Skin epidermis (tissue), 12 donors: ENCODE measurements around the gene PHF12.
A peak's percentile ranks its signal among the peaks of the same experiment; 100 is the strongest.

ENCODE experiments used
- H3K27ac ChIP-seq, 21 experiments: fragments of 200-600 bp; sonication (generic) in 11 of 21; one replicate each; pipeline ENCODE4 v1.5.0; 2020; ENCODE audit warnings: mild to moderate bottlenecking in 3 of 21, inconsistent platforms in 2 of 21, moderate library complexity in 2 of 21
- H3K4me3 ChIP-seq, 7 experiments: fragments of 200-600 bp; sonication (generic) in 2 of 7; one replicate each; pipeline ENCODE4 v1.5.0; 2020; ENCODE audit warnings: inconsistent platforms in 2 of 7, mild to moderate bottlenecking in 2 of 7, moderate library complexity in 1 of 7

The PHF12 gene

DNA sequence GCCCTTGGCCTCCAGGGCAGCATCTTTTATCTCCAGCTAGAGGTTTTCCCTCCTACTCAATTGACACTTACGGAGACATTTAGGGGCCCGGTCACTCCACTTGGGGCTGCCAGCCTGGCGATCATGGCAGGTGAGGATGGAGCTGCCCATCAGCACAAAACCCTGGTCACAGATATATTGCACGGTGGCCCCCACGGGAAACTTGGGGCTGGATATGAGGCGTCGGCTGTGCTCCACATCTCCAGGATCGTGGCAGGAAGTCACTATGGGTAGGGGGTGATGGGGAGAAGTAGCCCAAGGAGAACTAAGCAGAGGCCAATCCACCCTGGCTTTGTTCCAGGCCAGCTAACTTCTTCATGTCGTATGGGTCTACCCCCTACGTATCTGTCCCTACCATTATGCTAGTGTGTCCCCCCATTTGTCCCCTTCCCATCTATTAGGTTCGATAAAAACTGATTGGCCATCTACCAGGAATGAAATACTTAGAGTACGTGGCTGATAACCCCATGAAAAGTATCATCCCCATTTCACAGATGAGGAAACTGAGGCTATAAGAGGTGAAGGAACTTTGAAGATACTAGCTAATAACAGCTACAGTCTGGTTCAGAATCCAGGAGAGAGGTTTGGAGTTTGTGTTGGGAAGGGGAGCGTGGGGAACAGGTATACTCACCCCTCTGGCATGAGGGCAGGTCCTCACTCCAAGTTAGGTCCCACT is 6.1 kb upstream of the PHF12 start:
- Histone ChIP-seq H3K27ac (no peak overlapping the region), H3K4me3 (no peak overlapping the region)

DNA sequence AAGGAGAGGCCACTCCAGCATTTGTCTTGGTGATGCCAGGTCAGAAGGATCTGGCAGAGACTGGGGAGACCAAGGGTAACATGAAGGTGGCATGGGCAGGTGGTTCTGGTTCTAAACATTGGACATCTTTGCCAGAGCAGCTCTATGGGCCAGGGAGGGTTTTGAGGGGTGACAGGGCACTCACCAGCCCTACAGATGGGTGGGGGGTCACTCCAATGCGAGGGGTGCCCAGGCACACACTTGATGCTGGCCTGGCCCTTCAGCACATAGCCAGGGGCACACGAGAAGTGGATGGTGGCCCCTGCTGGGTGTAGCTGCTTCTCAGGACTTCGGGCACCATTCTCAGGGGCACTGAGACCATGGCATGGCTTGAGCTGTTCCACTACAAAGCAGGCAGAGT is 5.5 kb upstream of the PHF12 start:
- H3K27ac ChIP-seq = no peak overlapping the region
- no peak overlapping the region for H3K4me3 ChIP-seq

DNA sequence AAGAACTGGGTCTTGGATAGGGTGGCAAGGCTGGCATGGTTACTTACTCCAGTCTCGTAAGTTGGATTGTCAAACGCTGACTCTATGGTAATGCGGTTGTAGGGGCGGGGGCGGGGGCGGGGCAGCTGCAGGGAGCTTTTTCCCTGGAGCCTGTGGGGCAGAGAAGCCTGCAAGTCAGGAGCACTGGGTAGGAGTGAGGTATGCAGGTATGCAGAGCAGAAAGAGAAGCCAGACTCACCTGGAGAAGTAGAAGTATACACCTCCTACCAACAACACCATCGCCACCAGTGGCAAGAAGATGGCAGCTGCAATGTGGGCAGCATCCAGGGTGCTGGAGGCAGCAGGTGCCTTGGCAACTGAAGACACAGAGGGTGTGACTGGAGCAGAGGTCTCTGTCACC is 4.8 kb upstream of the PHF12 start:
- Histone ChIP-seq H3K27ac (no peak overlapping the region), H3K4me3 (no peak overlapping the region)

GRCh38 chr17:28955408-28955807 is 4.1 kb upstream of the PHF12 start:
- Histone ChIP-seq H3K27ac (no peak overlapping the region), H3K4me3 (no peak overlapping the region)

DNA sequence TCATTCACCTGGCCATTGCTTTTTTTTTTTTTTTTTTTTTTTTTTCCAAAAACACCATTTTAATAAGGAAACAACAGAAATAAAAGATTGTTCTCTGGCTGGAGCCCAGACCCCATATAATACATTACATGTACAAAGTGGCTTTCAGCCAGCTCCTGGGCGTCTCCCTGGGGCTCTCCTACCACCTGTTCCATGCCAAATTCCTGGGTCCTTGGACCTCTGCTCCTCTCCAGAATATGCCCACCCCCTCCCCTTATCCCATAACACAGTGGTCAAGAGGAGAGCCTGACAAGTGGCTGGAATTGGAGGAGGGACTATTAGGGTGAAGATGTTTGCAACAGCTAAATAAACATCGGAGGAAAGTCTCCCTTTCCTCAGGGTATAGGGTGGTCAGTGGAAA is 3.6 kb upstream of the PHF12 start:
- H3K4me3 ChIP-seq = no peak overlapping the region

DNA sequence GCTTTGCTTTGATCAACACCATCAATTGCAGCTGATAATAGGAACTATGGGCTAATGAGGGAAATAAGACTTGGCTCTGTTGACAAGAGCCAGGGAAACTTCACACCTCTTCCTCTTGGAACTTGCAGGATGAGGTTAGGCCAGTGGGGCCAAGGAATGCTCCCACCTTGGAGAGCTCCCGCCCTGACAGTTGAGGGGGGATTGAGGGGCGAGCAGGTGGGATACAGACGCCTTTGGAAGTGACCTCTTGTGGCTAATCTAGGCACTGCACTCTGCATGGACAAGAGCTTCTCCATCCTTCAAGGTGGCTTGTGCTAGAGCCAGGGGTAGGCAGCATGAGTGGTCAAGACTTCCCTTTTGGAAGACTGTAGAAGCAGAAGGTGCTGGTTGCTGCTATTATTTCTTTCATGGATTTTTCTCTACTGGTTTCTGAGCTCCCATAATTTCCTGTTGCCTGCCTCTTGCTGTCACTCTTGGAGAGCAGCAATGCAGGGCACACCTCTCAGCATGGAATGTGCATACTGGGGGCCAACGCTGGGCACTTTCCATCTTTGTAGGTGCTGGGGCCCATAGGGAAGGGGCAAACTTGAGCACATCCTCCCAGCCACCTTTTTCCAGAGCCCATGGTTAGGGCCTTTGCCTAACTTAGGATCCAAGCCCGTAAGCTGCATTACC is 2.3 kb upstream of the PHF12 start:
- Histone ChIP-seq H3K4me3 (no peak overlapping the region), H3K27ac (peak overlapping the region in 4 of 21 experiments; percentile 1 to 77 (median 46))

More for the DNA sequence above, 3.6 kb upstream of the PHF12 start:
- no peak overlapping the region for H3K27ac ChIP-seq

GRCh38 chr17:28951991-28952975 is 965 bp upstream of the PHF12 start:
- Histone ChIP-seq H3K27ac (peak overlapping the region; percentile 69 to 100 (median 97)), H3K4me3 (peak overlapping the region; percentile 35 to 98 (median 92))

DNA sequence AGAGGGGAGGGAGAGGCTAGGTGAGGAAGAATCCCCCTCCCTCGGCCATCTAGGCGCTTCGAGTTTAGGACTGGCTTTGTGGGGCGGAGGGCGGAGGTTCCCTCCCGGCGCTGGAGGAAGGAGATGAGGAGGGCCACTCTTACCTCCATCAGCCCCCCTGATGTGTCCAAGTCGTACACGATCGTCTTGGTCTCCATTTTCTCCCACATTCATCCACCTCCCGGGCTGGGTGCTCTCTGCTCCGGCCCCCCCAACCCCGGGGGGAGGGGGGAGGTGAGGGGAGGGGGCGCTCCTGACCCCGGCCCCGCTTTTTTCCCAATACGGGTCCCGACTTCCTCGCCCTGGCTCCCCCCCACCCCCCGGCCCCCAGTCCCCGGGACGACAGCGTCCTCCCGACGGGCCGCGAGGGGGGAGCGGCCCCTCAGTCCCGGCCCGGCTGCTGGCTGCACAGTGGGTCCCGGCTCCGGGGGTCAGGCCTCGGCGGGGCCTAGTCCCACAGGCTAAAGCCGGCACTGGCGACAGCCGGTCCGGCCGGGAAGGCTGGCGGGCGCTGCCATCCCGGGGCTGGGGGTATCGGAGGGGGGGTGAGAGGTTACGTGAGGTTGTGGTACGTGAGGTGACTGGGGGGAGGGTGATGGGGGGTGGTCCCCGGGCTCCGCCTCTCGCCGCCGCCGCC is 428 bp downstream of the PHF12 start:
- Histone ChIP-seq H3K4me3 (peak overlapping the region; percentile 61 to 98 (median 92)), H3K27ac (peak overlapping the region; percentile 55 to 99 (median 96))

GRCh38 chr17:28950017-28950751 is 1.1 kb downstream of the PHF12 start:
- peak overlapping the region; percentile 61 to 98 (median 92) for H3K4me3 ChIP-seq
- peak overlapping the region; percentile 55 to 99 (median 96) for H3K27ac ChIP-seq

- Histone ChIP-seq H3K27ac (peak overlapping the region; percentile 55 to 99 (median 96)), H3K4me3 (peak overlapping the region; percentile 61 to 98 (median 92))
These were observed 1.9 kb downstream of the PHF12 start for GRCh38 chr17:28949185-28950016.

- Histone ChIP-seq H3K27ac (peak overlapping the region; percentile 55 to 99 (median 96)), H3K4me3 (peak overlapping the region; percentile 61 to 98 (median 92))
These were observed 2.5 kb downstream of the PHF12 start for GRCh38 chr17:28948873-28949184.

- Histone ChIP-seq H3K27ac (peak overlapping the region in 19 of 21 experiments; percentile 80 to 99 (median 96)), H3K4me3 (peak overlapping the region; percentile 61 to 98 (median 92))
These were observed 3.0 kb downstream of the PHF12 start for GRCh38 chr17:28948342-28948741.

- Histone ChIP-seq H3K27ac (peak overlapping the region in 8 of 21 experiments; percentile 22 to 99 (median 97)), H3K4me3 (no peak overlapping the region)
These were observed 3.7 kb downstream of the PHF12 start for GRCh38 chr17:28947639-28948038.

DNA sequence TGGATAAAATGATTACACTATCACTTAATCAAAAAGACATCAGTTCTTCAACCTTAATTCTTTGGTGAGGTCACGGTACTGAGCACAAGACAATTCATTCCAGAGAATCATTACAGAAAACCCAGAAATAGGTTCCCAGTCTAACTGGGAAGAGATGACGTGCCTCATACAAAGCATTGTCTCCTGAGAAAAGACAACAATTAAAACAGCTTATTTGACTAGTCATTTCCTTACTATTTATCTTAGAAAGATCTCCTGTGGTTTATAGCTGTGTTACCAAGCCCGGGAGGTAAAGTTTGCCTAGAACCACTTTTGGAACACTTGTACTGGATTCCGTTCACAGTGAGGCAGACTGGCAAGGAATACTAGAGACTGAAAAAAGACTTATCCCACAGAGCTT is 5.1 kb downstream of the PHF12 start:
- Histone ChIP-seq H3K4me3 (no peak overlapping the region), H3K27ac (peak overlapping the region in 8 of 21 experiments; percentile 20 to 98 (median 34))

GRCh38 chr17:28944862-28945741 is 6.2 kb downstream of the PHF12 start:
- H3K27ac ChIP-seq = peak overlapping the region in 4 of 21 experiments; percentile 24 to 98 (median 30)
- H3K4me3 ChIP-seq = no peak overlapping the region

GRCh38 chr17:28944343-28944742 is 7.0 kb downstream of the PHF12 start:
- H3K4me3 ChIP-seq = no peak overlapping the region
- H3K27ac ChIP-seq = no peak overlapping the region

DNA sequence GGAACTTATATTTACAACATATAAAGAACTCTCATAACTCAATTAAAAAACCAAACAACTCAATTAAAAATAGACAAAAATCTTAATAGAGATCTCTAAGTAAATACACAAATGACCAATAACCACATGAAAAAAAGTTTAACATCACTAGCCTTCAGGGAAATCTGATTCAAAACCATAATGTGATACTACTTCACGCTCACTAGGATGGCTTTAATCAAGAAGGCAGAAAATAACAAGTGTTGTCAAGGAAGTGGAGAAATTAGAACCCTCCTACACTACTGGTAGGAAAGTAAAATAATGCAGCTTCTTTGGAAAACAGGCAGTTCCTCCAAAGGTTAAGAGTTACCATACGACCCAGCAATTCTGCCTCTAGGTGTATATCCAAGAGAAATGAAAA is 8.4 kb downstream of the PHF12 start:
- no peak overlapping the region for H3K27ac ChIP-seq

More for the DNA sequence above, 8.4 kb downstream of the PHF12 start:
- H3K4me3 ChIP-seq = no peak overlapping the region
